Stimulated activated CD8-positive, alpha-beta memory T cell treated with anti-CD3 and anti-CD28 coated beads, Interleukin-7, amount 100 ng/mL, for 4 hours (primary cell): Measurements from ENCODE around the gene MAML2.
A peak's percentile ranks its signal among the peaks of the same experiment; 100 is the strongest.

Experiments used
- DNase-seq, 2 donors: peaks; one replicate each; pipeline ENCODE4 v3.0.0-alpha.2; 2020; ENCODE audit warnings: low read depth in 2 of 2

The MAML2 gene

DNA sequence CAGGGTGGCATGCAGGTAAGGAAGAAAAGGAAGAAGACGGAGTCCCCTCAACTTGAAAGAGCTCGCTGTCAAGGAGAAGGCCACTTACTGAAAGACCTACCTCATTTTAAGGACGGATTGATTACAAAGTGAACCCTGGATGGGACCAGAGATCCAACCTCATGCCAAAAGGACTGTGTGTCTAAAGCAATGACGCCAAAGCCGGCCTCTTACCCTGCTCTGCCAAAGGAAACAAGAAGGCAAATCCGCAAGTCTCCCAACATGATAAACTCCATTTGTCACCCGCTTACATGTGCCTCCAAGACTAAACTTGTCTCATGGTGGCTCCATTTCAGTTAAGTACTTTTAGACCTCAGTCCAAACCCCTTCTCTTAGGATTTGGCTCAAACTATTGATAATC lies 270.4 kb downstream of the MAML2 start:
- DNase-seq = no peak

GRCh38 chr11:96070453-96070852 lies 272.5 kb downstream of the MAML2 start:
- DNase-seq = no peak

DNA sequence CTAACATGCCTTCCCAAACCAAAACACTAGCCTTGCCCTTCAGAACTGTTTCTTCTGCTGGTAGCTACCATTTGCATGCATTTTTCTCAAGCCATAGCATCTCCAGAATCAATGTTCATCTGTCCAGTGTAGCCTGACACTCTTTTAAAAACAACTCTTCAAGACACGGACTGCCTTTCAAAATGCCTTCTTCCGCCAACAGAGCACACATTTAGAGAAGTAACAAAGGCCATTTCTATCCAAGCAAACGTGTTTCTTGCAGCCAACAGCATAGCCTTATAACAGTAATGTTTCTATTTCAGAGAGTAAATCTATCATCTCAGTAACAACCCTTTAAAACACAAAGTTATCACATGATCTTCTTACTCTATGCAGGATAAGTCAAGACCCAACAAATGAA lies 275.8 kb downstream of the MAML2 start:
- DNase-seq = no peak

GRCh38 chr11:96065379-96065778 lies 277.6 kb downstream of the MAML2 start:
- no peak for DNase-seq

GRCh38 chr11:96063886-96064285 lies 279.1 kb downstream of the MAML2 start:
- DNase-seq = no peak

- DNase-seq = no peak
Observed at GRCh38 chr11:96063053-96063452, 279.9 kb downstream of the MAML2 start.

- peak in 1 of 2 donors; percentile 42 for DNase-seq
Observed at GRCh38 chr11:96062134-96062533, 280.9 kb downstream of the MAML2 start.

GRCh38 chr11:96061730-96062129 lies 281.3 kb downstream of the MAML2 start:
- no peak for DNase-seq

GRCh38 chr11:96061069-96061468 lies 281.9 kb downstream of the MAML2 start:
- DNase-seq = no peak

GRCh38 chr11:96057502-96057901 lies 285.5 kb downstream of the MAML2 start:
- DNase-seq = no peak

- no peak for DNase-seq
Observed at GRCh38 chr11:96056576-96056975, 286.4 kb downstream of the MAML2 start.

- DNase-seq = peak; percentile 24 to 33
Observed at GRCh38 chr11:96055706-96056387, 287.1 kb downstream of the MAML2 start.

DNA sequence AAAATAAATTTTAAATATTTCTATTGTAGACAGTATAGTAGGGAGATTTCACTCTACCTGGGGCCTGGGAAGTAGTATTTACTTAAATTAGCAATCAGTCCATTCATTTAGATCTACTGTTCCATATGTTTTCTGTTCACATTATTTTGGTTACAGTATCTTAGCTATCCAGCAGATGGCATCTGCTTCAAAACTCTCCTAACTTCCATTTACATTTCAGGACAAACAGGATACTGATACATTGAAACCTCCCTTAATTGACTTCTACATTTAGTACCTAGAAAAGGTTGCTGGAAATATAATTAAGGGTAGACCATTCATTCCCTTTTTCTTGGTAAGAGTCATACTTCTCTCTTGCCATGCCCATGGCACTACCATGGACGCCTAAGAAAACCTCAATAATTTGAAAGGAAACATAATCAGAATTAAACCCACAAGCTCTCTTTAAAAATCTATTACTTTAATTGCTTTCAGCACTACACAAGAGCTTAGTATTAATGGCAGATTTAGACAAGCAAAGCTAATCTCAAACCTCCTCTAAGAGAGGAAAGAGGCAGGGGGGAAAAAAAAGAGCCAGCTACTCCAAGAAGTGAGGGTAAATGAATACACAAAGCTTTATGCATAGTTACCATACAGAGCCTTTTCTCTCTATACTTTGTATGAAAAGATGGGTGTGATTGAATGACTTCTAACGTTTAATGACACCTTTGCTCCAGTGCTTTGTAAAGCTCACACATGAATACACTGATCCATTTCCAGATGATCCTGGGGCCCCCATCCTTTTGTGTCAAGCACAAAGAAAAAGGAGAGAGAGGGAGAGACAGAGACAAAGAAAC lies 287.9 kb downstream of the MAML2 start:
- DNase-seq = no peak

- no peak for DNase-seq
Observed at GRCh38 chr11:96052921-96053651, 289.9 kb downstream of the MAML2 start.

DNA sequence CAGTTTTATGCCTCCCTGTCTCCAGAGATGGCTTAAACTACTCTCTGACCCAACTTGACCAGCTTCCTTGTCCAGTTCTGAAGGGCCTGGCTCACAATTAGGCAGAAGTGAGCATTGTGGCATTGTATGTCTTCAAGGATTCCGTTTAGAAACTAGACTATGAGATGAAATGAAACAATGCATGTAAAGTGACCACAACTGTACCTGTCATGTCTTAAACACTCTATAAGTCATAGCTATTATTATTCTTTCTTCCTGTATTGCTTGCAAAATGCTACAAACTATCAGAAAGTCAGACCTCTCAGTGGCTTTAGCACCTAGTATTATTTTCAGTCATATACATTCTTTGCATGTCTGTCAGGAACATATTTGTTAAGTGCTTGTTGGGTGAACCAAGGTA lies 291.2 kb downstream of the MAML2 start:
- no peak for DNase-seq

DNA sequence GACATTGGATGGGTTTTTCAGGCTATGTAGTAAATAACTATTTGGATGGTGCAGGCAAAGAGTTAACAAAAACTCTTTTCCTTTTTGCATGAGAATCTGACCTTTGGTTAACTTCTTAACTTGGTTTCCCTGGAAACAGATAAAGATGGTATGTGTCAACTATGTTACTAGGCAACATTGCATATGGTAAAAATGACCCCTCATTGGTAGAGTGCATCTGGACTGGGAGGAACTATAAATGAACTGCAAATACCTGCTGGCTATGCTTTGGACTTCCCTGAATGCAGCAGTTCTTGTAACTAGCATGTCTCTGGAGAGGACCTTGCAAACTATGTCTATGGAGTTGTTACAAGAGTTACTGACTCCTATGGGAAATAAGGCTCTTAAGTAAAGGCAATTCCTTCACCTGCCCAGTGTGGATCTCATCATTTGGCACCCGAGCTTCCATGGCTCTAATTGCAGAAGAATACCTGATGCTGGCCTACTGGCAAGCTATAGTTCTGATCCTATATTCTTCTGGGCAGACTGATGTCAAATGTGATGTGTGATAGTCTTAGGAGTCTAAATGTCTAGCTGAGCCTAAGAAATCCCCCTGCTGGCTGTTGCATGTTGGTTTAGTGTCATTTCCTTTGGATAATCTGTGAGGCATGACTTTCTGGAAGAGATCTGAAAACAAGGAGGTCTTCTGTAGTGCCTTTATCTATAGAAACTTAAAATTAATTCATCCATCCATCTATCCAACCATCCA lies 292.4 kb downstream of the MAML2 start:
- no peak for DNase-seq

DNA sequence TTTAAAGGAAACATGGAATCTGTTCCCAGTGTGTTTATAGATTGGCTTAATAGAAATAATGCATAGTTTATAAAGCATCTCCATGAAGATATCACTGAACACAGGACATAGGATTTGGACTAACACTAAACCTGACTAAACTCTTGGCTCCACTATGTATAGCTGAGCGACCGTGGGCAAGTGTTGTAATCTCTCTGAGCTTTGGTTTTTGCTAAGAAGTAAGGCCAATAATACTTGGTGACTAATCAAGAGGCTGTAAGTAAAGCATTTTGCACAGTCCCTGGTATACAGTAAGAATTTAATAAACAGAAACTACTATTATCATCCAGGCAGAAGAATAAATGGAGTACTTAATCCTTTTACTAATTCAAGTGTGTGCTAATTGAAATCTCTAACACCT lies 293.6 kb downstream of the MAML2 start:
- DNase-seq = no peak

DNA sequence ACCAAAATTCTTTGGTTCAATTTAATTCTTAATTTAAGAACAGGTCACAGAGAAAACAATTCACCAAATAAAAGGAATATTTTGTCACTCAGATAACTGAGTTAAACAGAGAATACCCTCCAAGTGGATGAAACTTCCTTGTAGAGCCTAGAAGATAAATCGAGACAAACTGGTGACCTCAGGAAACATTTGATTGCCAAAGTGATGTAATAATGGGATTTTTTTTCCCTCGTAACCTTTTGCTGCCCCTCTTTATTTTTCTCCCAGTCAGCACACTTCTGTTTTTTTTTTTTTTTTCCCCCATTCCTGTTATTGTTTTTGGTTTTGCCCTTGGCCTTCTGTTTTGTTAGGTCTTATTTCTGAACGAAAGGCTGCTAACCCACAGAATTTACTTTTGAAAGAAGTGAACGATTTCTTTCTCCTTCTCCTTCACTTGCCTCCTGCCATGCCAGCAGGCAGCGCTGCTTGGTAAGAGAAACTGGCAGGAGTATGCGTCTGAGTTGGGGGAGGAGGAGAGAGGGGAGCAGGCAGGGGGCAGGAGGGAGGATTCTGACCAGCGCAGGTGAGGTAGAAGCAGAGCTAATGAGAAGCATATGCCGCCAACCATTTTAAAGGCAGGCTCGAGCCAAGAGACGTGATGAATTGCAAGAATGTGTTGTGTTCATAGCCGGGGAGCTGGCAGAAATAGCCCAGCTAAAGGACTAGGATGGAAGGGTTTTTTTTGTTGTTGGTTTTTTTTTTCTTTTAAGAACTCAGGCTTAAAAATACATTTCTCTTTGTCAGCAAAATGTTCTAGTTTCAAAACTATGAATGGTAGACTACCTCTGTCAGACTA lies 297.2 kb downstream of the MAML2 start:
- no peak for DNase-seq

DNA sequence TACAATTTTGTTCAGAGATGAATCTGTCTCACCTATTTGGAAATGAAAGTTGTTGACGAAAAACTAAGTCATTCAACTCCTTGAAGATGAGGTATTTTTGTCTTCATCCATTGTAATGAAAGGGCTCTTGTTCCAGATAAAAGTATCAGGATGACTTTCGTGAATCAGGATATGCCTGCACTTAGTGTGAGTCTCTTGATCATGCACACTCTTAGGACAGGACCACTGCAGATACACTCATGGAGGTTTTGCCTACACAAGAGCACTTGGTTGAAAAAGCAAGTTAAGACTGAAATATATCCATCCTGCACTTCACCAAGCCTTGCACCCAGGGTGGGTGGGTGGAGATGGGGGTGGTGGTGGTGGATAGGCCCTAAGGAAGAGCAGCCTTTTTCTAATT lies 298.2 kb downstream of the MAML2 start:
- DNase-seq = no peak

- no peak for DNase-seq
Observed at GRCh38 chr11:96044311-96044710, 298.7 kb downstream of the MAML2 start.

DNA sequence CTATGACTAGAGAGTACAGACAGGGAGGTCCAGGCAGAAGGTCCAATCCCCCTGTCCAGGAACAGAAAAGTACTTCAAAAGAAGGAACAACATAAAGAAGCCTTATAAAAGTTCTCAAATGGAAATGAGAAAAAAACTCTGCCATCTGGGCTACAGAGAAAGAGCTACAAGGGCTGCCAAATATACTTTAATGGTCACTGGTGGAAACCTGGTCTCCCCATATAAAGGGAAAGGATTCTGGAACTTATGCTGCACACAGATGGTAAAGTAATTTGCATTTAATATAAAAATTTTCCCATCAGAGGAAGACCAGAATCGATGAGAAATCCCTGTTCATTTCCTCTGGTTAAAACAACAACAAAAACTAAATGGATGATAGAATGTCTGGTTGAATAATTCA lies 299.7 kb downstream of the MAML2 start:
- DNase-seq = no peak
